Neural cell (in vitro differentiated cells): Measurements from ENCODE around the gene PACSIN2. TPM values are rescaled to one million over a fixed set of nuclear protein-coding genes. Genes with fewer than 3 reads are reported as not detected.

Experiments used
- H2AFZ ChIP-seq: fragments of 200-600, 300-800 bp; sonication (generic), shearing (Covaris generic); 2 replicates; pipeline ENCODE4 v1.6.0; 2014; ENCODE audit warnings: low read depth, mild to moderate bottlenecking, antibody characterized with exemption, low read length, moderate library complexity
- H3F3A ChIP-seq: fragments of 200-600 bp; shearing (Covaris generic); 2 replicates; pipeline ENCODE4 v1.6.1; 2016; ENCODE audit warnings: mild to moderate bottlenecking, moderate library complexity, mixed read lengths, antibody characterized with exemption, low read length; ENCODE audit not compliant: insufficient read depth, poor library complexity, severe bottlenecking
- H3K27ac ChIP-seq: fragments of 200-600, 300-800 bp; sonication (generic), shearing (Covaris generic); 2 replicates; pipeline ENCODE4 v1.5.1; 2014; ENCODE audit warnings: mild to moderate bottlenecking, low read length, moderate library complexity
- H3K27me3 ChIP-seq: fragments of 300-800, 200-600 bp; sonication (generic), shearing (Covaris generic); 2 replicates; pipeline ENCODE4 v1.6.0; 2014; ENCODE audit warnings: mild to moderate bottlenecking, low read depth, low read length, moderate library complexity; ENCODE audit not compliant: insufficient read depth
- H3K36me3 ChIP-seq: fragments of 300-800, 200-600 bp; sonication (generic), shearing (Covaris generic); 2 replicates; pipeline ENCODE4 v1.5.1; 2014; ENCODE audit warnings: mild to moderate bottlenecking, antibody characterized with exemption, low read length, moderate library complexity; ENCODE audit not compliant: insufficient read depth
- H3K4me2 ChIP-seq: fragments of 300-800, 200-600 bp; sonication (generic), shearing (Covaris generic); 2 replicates; pipeline ENCODE4 v1.6.0; 2014; ENCODE audit warnings: mild to moderate bottlenecking, low read length
- H3K4me3 ChIP-seq: fragments of 300-800, 200-600 bp; sonication (generic), shearing (Covaris generic); 2 replicates; pipeline ENCODE4 v1.5.1; 2014; ENCODE audit warnings: mild to moderate bottlenecking, low read length, moderate library complexity
- H3K79me2 ChIP-seq: fragments of 200-600 bp; shearing (Covaris generic); replicated peaks from 2 replicates; pipeline ENCODE4 v1.6.0; 2014; ENCODE audit warnings: mild to moderate bottlenecking, low read length, moderate library complexity; ENCODE audit not compliant: insufficient read depth
- H3K9ac ChIP-seq: fragments of 300-800, 200-600 bp; sonication (generic), shearing (Covaris generic); 2 replicates; pipeline ENCODE4 v1.6.1; 2016; ENCODE audit warnings: mild to moderate bottlenecking, low read length, mixed read lengths
- H3K9me2 ChIP-seq: fragments of 200-600 bp; shearing (Covaris generic); 2 replicates; pipeline ENCODE4 v1.6.1; 2016; ENCODE audit warnings: mild to moderate bottlenecking, low read length, mixed read lengths; ENCODE audit not compliant: insufficient read depth
- H3K9me3 ChIP-seq: fragments of 200-600, 300-800 bp; sonication (generic), shearing (Covaris generic); 2 replicates; pipeline ENCODE4 v1.6.1; 2016; ENCODE audit warnings: mild to moderate bottlenecking, mixed run types, low read length, moderate library complexity, mixed read lengths
- H4K20me1 ChIP-seq: fragments of 200-600 bp; shearing (Covaris generic); 2 replicates; pipeline ENCODE4 v1.6.1; 2016; ENCODE audit warnings: mild to moderate bottlenecking, mixed run types; ENCODE audit not compliant: insufficient read depth
- CTCF ChIP-seq: fragments of 450-650 bp; IDR thresholded peaks from 2 replicates; pipeline ENCODE4 v1.5.1; 2014; ENCODE audit warnings: antibody characterized with exemption, mild to moderate bottlenecking, moderate library complexity; ENCODE audit not compliant: poor library complexity, severe bottlenecking
- EP300 ChIP-seq: fragments of 450-650 bp; conservative IDR thresholded peaks from 2 replicates; pipeline ENCODE4 v1.6.1; 2014; ENCODE audit warnings: antibody characterized with exemption, mild to moderate bottlenecking, moderate library complexity; ENCODE audit not compliant: poor library complexity, severe bottlenecking
- EZH2 ChIP-seq: fragments of 200-600, 300-800 bp; shearing (Covaris generic), sonication (generic); IDR thresholded peaks from 2 replicates; pipeline ENCODE4 v1.6.1; 2014; ENCODE audit warnings: antibody characterized with exemption, low read length, borderline replicate concordance, mild to moderate bottlenecking; ENCODE audit not compliant: insufficient read depth, poor library complexity, severe bottlenecking
- MXI1 ChIP-seq: fragments of 450-650 bp; conservative IDR thresholded peaks from 2 replicates; pipeline ENCODE4 v1.6.1; 2014; ENCODE audit warnings: antibody characterized with exemption, mild to moderate bottlenecking; ENCODE audit not compliant: poor library complexity, severe bottlenecking
- POLR2AphosphoS5 ChIP-seq: IDR thresholded peaks from 2 replicates; pipeline ENCODE4 v1.6.1; 2012
- RAD21 ChIP-seq: fragments of 450-650 bp; conservative IDR thresholded peaks from 2 replicates; pipeline ENCODE4 v1.6.1; 2014; ENCODE audit warnings: antibody characterized with exemption, mild to moderate bottlenecking, moderate library complexity
- REST ChIP-seq: IDR thresholded peaks from 2 replicates; pipeline ENCODE4 v1.6.1; 2012; ENCODE audit warnings: borderline replicate concordance
- SMC3 ChIP-seq: fragments of 450-650 bp; conservative IDR thresholded peaks from 2 replicates; pipeline ENCODE4 v1.6.1; 2014; ENCODE audit warnings: antibody characterized with exemption, mild to moderate bottlenecking, moderate library complexity; ENCODE audit not compliant: poor library complexity
- TAF1 ChIP-seq: IDR thresholded peaks from 2 replicates; pipeline ENCODE4 v1.6.1; 2012; ENCODE audit warnings: low read depth
- polyA plus RNA-seq: library from polyadenylated mRNA; depleted of rRNA; stranded (reverse); fragments of >200 nt; gene quantifications from 2 replicates; pipeline ENCODE4 v1.2.3, GENCODE V29; 2014

PACSIN2 gene
- polyA plus RNA-seq, 1 donor from 2014 or later, result 47.2 TPM

- Histone ChIP-seq H3K27me3 (no peaks in the 10 kb centered on the region), H3F3A (no peaks in the 10 kb centered on the region), H3K27ac (no peak overlapping the region), H3K4me2 (no peak overlapping the region), H3K4me3 (no peak overlapping the region), H3K9me2 (no peaks in the 10 kb centered on the region), H4K20me1 (no peaks in the 10 kb centered on the region), H3K9me3 (no peaks in the 10 kb centered on the region), H3K9ac (no peak overlapping the region), H3K79me2 (peaks cover 45% of the 10 kb centered on the region), H2AFZ (no peak overlapping the region), H3K36me3 (no peaks in the 10 kb centered on the region)
- TF ChIP-seq EP300 (no peak), CTCF (no peak), EZH2 (no peak), SMC3 (no peak), TAF1 (no peak), POLR2AphosphoS5 (no peak), MXI1 (no peak), RAD21 (no peak), REST (no peak)
Observed at GRCh38 chr22:43008509-43008908, 6.4 kb downstream of the PACSIN2 start.

DNA sequence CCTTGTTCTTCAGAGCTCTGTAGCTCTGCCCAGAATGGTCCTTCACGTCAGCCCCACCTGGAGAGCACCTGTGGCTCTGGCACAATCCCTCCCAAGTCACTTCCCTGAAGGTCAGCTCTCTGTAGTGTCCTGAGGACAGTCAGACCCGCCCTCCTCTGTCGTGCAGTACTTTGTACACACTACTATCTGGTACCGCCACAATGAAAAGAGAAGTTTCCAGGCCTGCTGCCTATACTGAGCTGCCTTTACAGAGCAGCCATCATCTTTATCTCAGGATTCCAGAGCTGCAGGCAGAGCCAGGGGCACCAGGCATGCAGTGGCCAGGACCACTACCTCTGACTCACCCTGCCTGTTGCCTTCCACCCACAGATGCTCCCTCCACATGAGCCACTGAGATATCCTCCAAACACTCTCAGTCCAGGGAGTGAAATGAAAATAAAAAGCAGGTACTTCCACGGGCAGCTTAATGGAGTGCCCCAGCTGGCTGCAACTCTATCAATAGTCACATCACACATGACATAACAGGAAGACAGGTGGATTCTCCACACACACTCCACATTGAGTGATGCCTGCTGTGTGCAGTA, 7.3 kb downstream of the PACSIN2 start:
- Histone ChIP-seq H3K9me3 (no peaks in the 10 kb centered on the region), H3K9ac (no peak overlapping the region), H3F3A (no peaks in the 10 kb centered on the region), H3K4me2 (no peak overlapping the region), H2AFZ (no peak overlapping the region), H3K36me3 (no peaks in the 10 kb centered on the region), H3K9me2 (no peaks in the 10 kb centered on the region), H4K20me1 (no peaks in the 10 kb centered on the region), H3K27me3 (no peaks in the 10 kb centered on the region), H3K27ac (no peak overlapping the region), H3K79me2 (peaks cover 37% of the 10 kb centered on the region), H3K4me3 (no peak overlapping the region)
- TF ChIP-seq RAD21, result no peak
- no peak for TF ChIP-seq CTCF
- no peak for TF ChIP-seq SMC3
- TF ChIP-seq TAF1, result no peak
- TF ChIP-seq EZH2, result no peak
- no peak for TF ChIP-seq REST
- no peak for TF ChIP-seq MXI1
- TF ChIP-seq POLR2AphosphoS5, result no peak
- no peak for TF ChIP-seq EP300
